GM19452 (cell line): ENCODE measurements around the gene YJU2.
"Not testable (repeated sequence)": the region's sequence is repeated elsewhere in the genome, so short reads cannot be mapped to it uniquely, and the experiment has no call there.

Experiments
- ATAC-seq: cut with Tn5 transposase; IDR thresholded peaks from one replicate; pipeline ENCODE4 v1.9.1; 2021; ENCODE audit not compliant: unreplicated experiment

YJU2 gene

DNA sequence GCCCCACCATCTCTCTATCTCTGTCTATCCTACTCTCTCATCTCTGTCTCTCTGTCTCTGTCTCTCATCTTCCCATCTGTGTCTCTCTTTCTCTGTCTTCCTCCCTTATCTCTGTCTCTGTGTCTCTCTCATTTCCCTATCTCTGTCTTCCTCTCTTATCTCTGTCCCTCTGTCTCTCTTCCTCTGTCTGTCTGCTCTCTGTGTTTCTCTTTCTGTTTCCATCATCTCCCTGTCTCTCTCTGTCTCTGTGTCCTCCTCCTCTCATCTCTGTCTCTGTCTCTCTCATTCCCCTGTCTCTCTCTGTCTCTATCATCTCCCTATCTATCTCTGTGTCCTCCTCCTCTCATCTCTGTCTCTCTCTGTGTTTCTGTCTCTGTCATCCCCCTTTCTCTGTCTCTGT is 19.1 kb upstream of the YJU2 start:
- no peak for ATAC-seq

DNA sequence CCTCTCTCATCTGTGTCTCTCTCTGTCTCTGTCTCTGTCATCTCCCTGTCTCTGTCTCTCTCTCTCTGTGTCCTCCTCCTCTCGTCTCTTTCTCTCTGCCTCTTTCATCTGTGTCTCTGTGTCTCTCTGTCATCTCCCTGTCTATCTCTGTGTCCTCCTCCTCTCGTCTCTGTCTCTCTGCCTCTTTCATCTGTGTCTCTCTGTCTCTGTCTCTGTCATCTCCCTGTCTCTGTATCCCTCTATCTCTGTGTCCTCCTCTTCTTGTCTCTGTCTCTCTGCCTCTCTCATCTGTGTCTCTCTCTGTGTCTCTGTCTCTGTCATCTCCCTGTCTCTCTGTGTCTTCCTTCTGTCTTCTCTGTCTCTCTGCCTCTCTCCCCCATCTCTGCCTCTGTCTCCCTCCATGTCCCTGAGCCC is 18.1 kb upstream of the YJU2 start:
- no peak for ATAC-seq

DNA sequence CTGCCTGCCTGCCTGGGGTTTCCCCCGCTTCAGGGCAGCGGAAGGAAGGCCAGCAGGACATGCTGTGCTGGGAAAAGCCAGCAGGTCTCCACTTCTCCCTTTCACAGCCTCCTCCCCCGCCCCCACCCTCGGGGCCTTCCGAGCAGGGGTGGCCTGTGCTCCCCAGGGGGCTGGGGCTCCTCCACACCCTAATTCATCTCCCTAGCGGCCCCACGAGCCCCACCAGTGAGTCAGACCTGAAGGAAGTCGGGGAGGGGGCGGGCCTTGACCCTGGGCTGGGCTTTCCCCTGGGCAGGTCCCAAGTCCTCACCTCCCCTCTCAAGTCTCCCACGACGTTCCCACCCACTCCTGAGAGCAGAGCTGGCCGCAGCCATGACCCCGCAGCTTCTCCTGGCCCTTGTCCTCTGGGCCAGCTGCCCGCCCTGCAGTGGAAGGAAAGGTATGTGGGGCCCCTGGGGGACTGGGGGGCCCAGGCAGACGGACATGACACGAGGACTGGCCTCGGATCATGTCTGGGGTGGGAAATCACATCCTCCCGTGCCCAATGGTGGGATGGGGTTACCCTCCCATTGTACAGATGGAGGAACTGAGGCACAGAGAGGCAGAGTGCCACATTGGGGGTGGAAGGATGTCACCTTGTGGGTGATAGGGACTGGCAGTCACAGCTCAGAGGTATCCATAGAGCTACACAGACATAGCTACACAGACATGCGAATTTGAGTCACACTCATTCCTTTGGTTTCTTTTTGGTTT is 17.5 kb upstream of the YJU2 start, which contains the start of gene EBI3:
Gene EBI3, plus strand, starts transcription at position 345 of the 753 bp plus-strand sequence. Its CDS starts 28 bp downstream, at position 373.
- peak; percentile 59 for ATAC-seq

DNA sequence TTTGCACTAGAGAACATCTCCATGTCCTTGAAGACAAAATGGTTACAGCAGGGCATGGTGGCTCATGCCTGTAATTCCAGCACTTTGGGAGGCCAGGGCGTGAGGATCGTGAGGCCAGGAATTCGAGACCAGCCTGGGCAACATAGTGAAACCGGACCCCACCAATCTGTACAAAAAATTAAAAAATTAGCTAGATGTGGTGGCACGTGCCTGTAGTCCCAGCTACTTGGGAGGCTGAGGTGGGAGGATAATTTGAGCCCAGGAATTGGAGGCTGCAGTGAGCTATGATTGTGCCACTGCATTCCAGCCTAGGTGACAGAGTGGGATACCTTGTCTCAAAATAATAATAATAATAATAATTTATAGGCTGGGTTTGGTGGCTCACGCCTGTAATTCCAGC is 16.6 kb upstream of the YJU2 start:
- ATAC-seq: not testable (repeated sequence)

DNA sequence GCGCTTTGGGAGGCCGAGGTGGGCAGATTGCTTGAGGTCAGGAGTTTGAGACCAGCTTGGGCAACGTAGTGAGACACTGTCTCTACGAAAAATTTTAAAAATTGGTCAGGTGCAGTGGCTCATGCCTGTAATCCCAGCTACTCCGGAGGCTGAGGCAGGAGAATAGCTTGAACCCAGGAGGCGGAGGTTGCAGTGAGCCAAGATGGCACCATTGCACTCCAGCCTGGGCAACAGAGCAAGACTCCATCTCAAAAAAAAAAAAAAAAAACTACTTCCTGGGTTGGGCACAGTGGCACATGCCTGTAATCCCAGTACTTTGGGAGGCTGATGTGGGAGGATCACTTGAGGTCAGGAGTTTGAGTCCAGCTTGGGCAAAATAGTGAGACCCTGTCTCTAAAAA is 15.4 kb upstream of the YJU2 start:
- ATAC-seq: not testable (repeated sequence)

DNA sequence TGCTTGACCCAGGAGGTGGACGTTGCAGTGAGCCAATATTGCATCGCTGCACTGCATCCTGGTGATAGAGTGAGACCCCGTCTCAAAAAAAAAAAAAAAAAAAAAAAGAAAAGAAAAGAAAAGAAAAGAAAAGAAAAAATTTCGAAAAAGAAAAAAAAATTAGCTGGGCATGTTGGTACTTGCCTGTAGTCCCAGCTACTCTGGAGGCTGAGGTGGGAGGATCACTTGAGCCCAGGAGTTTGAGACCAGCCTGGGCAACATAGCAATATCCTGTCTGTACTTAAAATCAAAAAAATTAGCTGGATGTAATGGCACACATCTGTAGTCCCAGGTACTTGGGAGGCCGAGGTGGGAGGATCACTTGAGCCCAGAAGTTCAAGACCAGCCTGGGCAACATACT is 14.7 kb upstream of the YJU2 start:
- not testable (repeated sequence) for ATAC-seq

DNA sequence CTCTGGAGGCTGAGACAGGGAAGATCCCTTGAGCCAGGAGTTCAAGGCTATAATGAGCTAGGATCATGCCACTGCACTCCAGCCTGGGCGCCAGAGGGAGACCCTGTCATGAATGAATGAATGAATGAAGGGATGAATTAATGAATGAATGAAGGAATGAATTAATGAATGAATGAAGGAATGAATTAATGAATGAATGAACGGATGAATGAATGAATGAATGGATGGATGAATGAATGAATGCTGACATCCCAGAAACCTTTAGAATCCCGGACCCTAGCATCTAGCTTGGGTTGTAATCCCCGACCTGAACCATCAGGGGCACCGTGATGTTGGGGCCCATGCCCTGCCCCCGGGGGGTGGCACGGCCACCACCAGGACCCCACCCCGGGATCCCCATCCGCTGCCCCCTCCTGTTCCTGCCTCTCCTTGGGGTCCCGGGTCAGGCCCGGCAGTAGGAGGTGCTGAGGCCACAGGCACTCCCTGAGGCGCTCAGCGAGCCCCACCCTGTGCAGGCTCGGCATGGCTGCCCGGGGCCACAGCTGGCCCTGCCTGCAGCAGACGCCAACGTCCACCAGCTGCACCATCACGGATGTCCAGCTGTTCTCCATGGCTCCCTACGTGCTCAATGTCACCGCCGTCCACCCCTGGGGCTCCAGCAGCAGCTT is 14.1 kb upstream of the YJU2 start:
- ATAC-seq: no peak

DNA sequence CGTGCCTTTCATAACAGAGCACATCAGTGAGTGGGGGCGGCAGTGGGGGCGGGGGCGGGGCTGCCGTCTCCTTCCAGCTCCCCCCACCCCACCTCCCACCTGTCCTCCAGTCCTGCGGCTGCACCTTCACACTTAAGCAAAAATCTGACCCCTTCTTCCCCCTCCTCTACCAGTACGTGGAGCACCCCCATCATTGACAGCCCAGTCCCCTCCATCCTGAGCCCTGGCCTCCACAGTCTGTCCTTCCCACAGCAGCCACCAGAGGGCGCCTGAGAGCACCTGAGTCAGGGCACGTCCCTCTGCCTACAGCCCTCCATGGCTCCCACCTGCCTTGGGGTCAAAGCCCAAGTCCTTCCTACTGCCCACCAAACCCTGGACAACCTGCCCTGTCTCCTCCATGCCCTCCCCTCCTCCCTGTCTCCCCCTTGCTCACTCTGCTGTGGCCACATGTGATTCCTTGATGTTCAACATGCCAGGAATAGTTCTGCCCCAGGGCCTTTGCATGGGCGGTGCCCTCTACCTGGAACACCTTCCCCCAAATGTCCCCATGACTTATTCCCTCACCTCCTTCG is 13.5 kb upstream of the YJU2 start:
- no peak for ATAC-seq

DNA sequence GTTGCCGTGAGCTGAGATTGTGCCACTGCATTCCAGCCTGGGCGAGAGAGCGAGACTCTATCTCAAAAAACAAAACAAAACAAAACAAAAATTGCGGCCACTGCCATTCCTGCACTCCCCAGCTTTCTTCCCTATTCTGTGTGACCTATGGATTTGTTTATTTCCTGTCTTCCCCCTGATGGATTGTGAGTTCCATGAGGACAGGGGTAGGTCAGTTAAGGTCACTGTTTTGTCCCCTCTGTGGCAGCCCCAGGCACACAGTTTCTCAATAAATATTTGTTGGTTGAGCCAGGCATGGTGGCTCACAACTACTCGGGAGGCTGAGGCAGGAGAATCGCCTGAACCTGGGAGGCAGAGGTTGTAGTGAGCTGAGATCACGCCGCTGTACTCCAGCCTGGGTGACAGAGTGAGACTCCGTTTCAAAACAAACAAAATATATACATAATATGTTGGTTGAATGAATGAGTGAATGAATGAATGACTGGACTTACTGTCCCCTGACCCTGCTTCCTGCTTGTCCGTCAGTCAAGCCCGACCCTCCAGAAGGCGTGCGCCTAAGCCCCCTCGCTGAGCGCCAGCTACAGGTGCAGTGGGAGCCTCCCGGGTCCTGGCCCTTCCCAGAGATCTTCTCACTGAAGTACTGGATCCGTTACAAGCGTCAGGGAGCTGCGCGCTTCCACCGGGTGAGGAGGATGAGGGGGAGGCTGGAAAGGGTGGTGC is 12.6 kb upstream of the YJU2 start:
- no peak for ATAC-seq

DNA sequence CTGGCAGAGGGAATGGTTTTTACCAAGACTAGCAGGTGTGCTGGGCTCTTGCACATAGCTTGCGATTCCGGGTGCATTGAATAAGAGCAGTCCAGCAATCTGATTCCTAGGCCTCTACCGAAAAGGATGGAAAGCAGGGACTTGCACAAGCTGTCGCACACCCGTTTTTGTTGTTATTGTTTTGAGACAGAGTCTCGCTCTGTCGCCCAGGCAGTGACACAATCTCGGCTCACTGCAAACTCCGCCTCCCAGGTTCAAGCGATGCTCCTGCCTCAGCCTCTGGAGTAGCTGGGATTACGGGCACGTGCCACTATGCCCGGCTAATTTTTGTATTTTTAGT is 12.0 kb upstream of the YJU2 start:
- ATAC-seq: no peak

DNA sequence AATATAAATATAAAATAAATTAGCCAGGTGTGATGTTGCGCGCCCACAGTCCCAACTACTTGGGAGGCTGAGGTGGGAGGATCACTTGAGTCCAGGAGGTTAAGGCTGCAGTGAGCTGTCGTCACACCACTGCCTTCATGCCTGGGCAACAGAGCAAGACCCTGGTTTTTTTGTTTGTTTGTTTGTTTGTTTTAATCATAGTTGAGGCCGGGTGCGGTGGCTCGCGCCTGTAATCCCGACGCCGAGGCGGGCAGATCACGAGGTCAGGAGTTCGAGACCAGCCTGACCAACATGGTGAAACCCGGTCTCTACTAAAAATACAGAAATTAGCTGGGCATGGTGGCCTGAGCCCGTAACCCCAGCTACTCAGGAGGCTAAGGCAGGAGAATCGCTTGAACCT is 9.4 kb upstream of the YJU2 start:
- ATAC-seq: not testable (repeated sequence)

DNA sequence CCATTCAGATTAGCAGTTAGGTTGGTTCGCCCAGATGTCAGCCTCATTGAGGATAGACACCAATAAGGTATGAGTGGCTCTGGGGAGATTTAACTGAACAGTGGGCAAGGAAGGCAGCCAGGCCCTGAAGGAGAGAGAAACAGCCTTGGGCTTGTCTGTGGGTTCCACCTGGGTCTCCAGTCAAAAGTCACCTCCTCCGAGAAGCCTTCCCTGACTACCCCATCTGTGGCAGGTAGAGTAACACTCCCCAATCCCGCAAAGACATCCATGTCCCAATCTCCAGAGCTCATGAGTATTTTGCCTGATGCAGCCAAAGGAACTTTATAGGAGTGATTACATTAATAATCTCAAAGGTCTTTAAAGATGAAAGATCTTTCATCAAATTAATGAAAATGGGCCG is 8.0 kb upstream of the YJU2 start:
- ATAC-seq: no peak

DNA sequence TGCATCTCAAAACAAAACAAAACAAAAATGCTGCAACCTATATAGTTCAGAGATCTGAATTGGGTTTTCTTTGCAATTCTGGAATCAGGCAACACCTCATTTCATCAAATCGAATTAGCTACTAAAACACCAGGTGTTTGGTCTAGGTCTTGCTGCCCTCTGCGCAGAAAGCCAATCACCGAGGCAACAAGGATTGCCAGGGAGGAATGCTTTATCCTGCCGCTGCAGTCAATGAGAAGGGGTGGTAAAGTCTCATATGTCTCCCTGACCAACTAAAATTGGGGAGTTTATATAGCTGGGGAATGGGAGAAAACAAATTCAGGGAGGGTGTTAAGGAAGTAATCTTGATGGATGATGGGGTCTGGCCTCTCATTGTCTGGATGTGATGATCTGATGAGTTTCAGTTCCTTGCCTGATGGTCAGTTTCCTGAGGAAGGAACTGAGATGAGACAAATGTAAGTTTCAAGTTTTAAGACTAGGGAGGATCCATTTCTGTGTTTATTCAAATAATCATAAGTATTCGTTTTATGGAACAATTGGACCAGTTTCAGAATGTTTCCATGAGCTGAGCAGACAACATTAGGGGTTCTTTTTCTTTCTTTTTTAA is 5.0 kb upstream of the YJU2 start:
- no peak for ATAC-seq

DNA sequence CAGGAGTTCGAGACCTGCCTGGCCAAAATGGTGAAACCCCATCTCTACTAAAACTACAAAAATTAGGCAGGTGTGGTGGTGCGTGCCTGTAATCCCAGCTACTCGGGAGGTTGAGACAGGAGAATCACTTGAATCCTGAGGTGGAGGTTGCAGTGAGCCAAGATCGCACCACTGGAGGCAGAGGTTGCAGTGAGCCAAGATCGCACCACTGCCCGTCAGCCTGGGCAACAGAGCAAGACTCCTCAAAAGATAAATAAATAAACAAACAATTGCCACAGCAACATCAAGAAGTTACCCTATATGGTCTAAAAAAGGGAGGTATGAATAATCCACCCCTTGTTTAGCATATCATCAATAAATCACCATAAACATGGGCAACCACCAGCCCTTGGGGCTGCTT is 942 bp upstream of the YJU2 start:
- not testable (repeated sequence) for ATAC-seq

DNA sequence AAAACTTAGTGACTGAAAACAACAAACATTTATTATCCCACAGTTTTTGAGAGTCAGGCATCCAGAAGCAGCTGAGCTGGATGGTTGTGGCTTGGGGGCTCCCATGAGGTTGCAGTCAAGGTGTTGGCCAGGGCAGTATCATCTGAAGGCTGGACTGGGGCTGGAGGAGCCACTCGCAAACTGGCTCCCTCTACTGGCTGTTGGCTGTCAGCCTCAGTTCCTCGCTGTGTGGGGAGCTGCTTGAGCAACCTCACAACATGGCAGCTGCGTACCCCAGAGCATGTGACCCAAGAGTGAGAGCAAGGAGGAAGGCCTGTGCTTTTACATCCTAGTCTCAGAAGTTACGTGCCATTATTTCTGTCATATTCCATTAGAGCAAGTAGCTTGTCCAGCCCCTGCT is 9.7 kb downstream of the YJU2 start:
- ATAC-seq: no peak

DNA sequence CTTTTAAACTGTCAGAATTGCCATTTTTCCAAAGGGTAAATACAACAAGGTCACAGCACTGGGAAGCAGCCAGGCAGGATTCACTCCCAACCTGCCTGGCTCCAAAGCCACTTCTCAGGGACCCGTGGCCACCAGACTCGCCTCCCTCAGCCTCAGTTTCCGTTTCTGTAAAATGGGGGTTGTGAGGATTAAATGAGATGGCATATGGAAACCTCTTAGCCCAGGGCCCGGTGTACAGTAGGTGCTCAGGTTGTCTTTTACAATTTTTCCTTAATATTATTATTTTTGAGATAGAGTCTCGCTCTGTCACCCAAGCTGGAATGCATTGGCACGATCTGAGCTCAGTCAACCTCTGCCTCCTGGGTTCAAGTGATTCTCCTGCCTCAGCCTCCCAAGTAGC is 10.1 kb downstream of the YJU2 start:
- no peak for ATAC-seq

DNA sequence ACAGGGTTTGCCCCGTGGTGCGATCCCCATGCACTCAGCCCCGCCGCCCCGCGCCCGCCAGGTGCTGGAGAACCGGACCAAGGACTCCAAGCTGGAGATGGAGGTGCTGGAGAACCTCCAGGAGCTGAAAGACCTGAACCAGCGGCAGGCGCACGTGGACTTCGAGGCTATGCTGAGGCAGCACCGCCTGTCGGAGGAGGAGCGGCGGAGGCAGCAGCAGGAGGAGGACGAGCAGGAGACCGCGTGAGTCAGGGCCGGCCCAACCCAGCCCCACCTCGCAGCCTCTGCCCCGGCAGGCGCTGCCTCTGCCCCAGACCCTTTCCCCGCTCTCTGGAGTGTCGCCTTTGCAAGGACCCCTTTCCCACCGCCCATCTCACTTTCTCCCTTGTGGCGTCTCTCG is 11.3 kb downstream of the YJU2 start:
- ATAC-seq: no peak

DNA sequence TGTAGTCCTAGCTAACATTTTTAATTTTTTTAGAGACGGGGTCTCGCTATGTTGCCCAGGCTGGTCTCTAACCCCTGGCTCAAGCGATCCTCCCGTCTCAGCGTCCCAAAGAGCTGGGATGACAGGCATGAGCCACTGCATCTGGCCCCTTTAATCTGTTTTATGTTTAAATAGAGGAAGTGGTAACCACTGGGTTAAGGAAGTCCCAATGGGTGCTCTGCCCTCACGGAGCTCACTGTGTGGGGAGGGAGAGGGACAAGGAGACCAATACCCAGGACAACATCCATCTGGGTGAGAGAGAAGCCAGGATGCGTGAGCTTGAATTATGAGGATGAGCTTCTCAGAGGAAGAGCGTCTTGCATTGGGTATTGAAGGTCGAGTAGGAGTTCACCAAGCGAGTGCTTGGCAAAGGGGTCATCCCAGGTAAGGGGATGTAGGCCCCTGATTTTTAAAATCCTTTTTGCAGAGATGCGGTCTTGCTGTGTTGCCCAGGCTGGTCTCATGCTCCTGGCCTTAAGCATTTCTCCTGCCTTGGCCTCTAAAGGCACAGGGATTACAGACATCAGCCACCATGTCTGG is 13.8 kb downstream of the YJU2 start:
- no peak for ATAC-seq

DNA sequence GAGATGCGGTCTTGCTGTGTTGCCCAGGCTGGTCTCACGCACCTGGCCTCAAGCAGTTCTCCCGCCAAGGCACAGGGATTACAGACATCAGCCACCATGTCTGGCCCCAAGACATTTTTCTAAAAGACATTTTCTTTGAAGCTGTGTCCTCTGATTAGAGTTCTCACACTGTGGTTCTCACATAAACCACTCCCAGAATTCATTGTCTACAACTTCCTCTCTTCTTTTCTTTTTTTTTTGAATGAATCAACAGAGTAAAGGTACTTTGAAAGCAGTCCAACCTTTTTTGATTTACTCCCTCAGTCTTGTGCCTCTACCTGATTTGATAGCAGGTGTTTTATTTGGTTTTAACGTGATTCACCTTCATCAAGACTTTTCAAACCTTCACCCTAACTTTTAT is 17.9 kb downstream of the YJU2 start:
- ATAC-seq: no peak

DNA sequence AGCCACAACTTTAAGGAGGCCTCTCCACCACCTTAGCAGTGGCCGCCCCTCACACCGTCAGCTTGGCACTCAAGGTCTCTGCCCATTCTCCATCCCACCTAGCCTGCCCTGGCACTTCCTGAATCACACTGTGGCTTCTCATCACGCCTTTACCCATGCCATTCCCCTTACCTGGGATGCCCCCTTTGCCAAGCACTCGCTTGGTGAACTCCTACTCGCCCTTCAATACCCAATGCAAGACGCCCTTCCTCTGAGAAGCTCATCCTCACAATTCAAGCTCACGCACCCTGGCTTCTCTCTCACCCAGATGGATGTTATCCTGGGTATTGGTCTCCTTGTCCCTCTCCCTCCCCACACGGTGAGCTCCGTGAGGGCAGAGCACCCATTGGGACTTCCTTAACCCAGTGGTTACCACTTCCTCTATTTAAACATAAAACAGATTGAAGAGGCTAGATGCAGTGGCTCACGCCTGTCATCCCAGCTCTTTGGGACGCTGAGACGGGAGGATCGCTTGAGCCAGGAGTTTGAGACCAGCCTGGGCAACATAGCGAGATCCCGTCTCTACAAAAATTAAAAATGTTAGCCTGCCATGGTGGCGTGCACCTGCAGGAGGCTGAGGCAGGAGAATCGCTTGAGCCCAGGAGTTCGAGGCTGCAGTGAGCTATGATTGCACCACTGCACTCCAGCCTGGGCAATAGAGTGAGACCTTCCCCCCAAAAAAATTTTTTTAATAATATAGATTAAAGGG is 19.5 kb downstream of the YJU2 start:
- ATAC-seq: no peak
